Peyer's patch (tissue), 4 donors: Measurements from ENCODE around the gene ANKS1A. TPM values are rescaled to one million over a fixed set of nuclear protein-coding genes. Genes with fewer than 3 reads are reported as not detected.
A peak's percentile ranks its signal among the peaks of the same experiment; 100 is the strongest.

ENCODE experiments used
- DNase-seq, 3 donors: peaks; one replicate each; pipeline ENCODE4 v3.0.0-alpha.2; 2017 to 2019
- H3K27ac ChIP-seq, 4 donors: fragments of 200-600 bp; sonication (generic); one replicate each; pipeline ENCODE4 v1.5.1; 2016 to 2019
- H3K27me3 ChIP-seq, 2 donors: fragments of 200-600 bp; sonication (generic); one replicate each; pipeline ENCODE4 v1.5.1; 2019
- H3K36me3 ChIP-seq, 3 donors: fragments of 200-600 bp; sonication (generic); one replicate each; pipeline ENCODE4 v1.5.1; 2016 to 2019
- H3K4me1 ChIP-seq, 4 donors: fragments of 200-600 bp; sonication (generic); one replicate each; pipeline ENCODE4 v1.5.1; 2016 to 2019
- H3K4me3 ChIP-seq, 4 donors: fragments of 200-600 bp; sonication (generic); 1 replicate in 3 of 4; 2 replicates in 1 of 4; pipeline ENCODE4 v1.5.1; 2016 to 2019; ENCODE audit warnings: mild to moderate bottlenecking in 1 of 4
- H3K9me3 ChIP-seq, 4 donors: fragments of 200-600 bp; sonication (generic); one replicate each; pipeline ENCODE4 v1.5.1; 2016 to 2019; ENCODE audit warnings: mild to moderate bottlenecking in 1 of 4
- CTCF ChIP-seq, 6 experiments: fragments of 450-650 bp in 4 of 6; fragments of 200-600 bp in 2 of 6; sonication (generic) in 1 of 6; IDR thresholded peaks; one replicate each; pipeline ENCODE4 v1.5.1; 2017 to 2019; ENCODE audit warnings: antibody characterized with exemption in 6 of 6, mild to moderate bottlenecking in 3 of 6, moderate library complexity in 1 of 6
- POLR2A ChIP-seq, 2 donors: fragments of 450-650 bp; IDR thresholded peaks; one replicate each; pipeline ENCODE4 v1.5.1; 2017; ENCODE audit warnings: antibody characterized with exemption in 2 of 2, mild to moderate bottlenecking in 2 of 2, moderate library complexity in 2 of 2
- total RNA-seq, 4 donors: library from RNA; depleted of rRNA; stranded (reverse); fragments of >200 nt; gene quantifications; one replicate each; pipeline ENCODE4 v1.1.0, GENCODE V29; 2016

ANKS1A gene
- total RNA-seq, 4 donors from 2014 or later: 24.3 to 42.1 (median 31.9) TPM

- TF ChIP-seq POLR2A (IDR thresholded peaks at IDR 0.05): no peak
- no peak for TF ChIP-seq CTCF (IDR thresholded peaks at IDR 0.05)
- H3K27ac ChIP-seq: no peak overlapping the region
- no peaks in the 10 kb centered on the region for H3K27me3 ChIP-seq
- H3K4me3 ChIP-seq: no peak overlapping the region
- H3K36me3 ChIP-seq: peaks cover 0 to 73% (median 0%) of the 10 kb centered on the region in 3 donors
- no peaks in the 10 kb centered on the region for H3K9me3 ChIP-seq
- peak; percentile 11 to 43 (median 42) for DNase-seq
- peaks cover 0 to 24% (median 0%) of the 10 kb centered on the region in 4 donors for H3K4me1 ChIP-seq
These were observed 198.6 kb downstream of the ANKS1A start for GRCh38 chr6:35087361-35088280.

GRCh38 chr6:35088281-35089215 lies 199.5 kb downstream of the ANKS1A start:
- Histone ChIP-seq H3K27ac (no peak overlapping the region), H3K27me3 (no peaks in the 10 kb centered on the region), H3K9me3 (no peaks in the 10 kb centered on the region), H3K4me3 (no peak overlapping the region), H3K4me1 (peaks cover 0 to 27% (median 0%) of the 10 kb centered on the region in 4 donors), H3K36me3 (peaks cover 0 to 64% (median 0%) of the 10 kb centered on the region in 3 donors)
- TF ChIP-seq CTCF (IDR thresholded peaks at IDR 0.05): no peak
- TF ChIP-seq POLR2A (IDR thresholded peaks at IDR 0.05): no peak
- DNase-seq: peak in 2 of 3 donors; percentile 29 to 40

- peak overlapping the region in 1 of 4 donors; percentile 31 for H3K27ac ChIP-seq
- TF ChIP-seq POLR2A (IDR thresholded peaks at IDR 0.05) (no peak), CTCF (IDR thresholded peaks at IDR 0.05) (no peak)
- H3K36me3 ChIP-seq: peaks cover 0 to 56% (median 0%) of the 10 kb centered on the region in 3 donors
- H3K4me1 ChIP-seq: peaks cover 0 to 27% (median 0%) of the 10 kb centered on the region in 4 donors
- no peak overlapping the region for H3K4me3 ChIP-seq
- H3K9me3 ChIP-seq: no peaks in the 10 kb centered on the region
- no peaks in the 10 kb centered on the region for H3K27me3 ChIP-seq
- DNase-seq: peak in 2 of 3 donors; percentile 38 to 45
These were observed 200.3 kb downstream of the ANKS1A start for GRCh38 chr6:35089216-35089934.

- Histone ChIP-seq H3K9me3 (no peaks in the 10 kb centered on the region), H3K27me3 (no peaks in the 10 kb centered on the region), H3K36me3 (peaks cover 0 to 50% (median 0%) of the 10 kb centered on the region in 3 donors), H3K27ac (peak overlapping the region in 1 of 4 donors; percentile 31), H3K4me1 (peaks cover 0 to 27% (median 0%) of the 10 kb centered on the region in 4 donors), H3K4me3 (no peak overlapping the region)
- DNase-seq: peak in 1 of 3 donors; percentile 42
- TF ChIP-seq CTCF (IDR thresholded peaks at IDR 0.05) (no peak), POLR2A (IDR thresholded peaks at IDR 0.05) (no peak)
These were observed 201.0 kb downstream of the ANKS1A start for GRCh38 chr6:35089935-35090505.
